ENCODE measurements around the gene DOC2A.

DNA sequence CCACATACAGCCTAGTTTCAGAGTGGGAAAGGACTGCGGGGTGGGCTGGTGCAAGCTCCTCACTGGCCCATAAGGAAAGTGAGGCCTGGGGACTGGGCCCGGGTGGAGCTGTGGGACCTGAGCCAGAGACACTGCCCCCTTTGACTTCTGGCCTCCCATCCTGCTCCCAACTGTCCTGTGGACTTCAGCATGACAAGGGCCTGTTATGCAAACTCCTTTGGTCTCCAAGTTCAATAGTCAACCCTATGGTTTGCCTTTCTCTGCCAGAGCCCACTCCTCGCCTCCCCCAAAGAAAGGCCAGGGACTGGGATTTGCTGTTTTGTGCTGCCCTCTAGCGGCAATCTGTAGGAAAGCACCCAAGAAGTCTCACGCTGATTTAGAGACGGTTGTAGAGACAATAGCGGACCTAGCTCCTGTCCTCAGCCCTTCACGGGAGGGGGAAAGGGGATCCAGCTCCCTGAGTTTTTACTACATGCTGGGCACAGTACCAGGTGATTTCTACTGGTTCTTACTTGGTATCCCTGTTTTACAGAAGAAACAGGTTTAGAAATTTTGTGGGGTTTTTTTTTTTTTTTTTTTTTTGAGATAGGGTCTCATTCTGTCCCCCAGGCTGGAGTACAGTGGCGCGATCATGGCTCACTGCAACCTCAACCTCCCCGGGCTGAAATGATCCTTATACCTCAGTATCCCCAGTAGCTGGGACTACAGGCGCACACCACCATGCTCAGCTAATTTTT, 21.4 kb upstream of the DOC2A start:
- TF ChIP-seq, protein P1, sequence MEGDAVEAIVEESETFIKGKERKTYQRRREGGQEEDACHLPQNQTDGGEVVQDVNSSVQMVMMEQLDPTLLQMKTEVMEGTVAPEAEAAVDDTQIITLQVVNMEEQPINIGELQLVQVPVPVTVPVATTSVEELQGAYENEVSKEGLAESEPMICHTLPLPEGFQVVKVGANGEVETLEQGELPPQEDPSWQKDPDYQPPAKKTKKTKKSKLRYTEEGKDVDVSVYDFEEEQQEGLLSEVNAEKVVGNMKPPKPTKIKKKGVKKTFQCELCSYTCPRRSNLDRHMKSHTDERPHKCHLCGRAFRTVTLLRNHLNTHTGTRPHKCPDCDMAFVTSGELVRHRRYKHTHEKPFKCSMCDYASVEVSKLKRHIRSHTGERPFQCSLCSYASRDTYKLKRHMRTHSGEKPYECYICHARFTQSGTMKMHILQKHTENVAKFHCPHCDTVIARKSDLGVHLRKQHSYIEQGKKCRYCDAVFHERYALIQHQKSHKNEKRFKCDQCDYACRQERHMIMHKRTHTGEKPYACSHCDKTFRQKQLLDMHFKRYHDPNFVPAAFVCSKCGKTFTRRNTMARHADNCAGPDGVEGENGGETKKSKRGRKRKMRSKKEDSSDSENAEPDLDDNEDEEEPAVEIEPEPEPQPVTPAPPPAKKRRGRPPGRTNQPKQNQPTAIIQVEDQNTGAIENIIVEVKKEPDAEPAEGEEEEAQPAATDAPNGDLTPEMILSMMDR (conservative IDR thresholded peaks at IDR 0.05; ENCODE audit: low read depth in 2 of 2) = peak; percentile 96 to 99
- no peak for TF ChIP-seq EZH2 (IDR thresholded peaks at IDR 0.05; ENCODE audit: low read depth, unreplicated experiment)
- TF ChIP-seq CREB1 (CRISPR knock-in tag; IDR thresholded peaks at IDR 0.05; ENCODE audit: low read depth) = no peak

All from GM23338 (cell line).